Ovary (tissue), 9 donors: ENCODE data around the gene RGS7. TPM values are rescaled to one million over a fixed set of nuclear protein-coding genes. Genes with fewer than 3 reads are reported as not detected.

Source experiments
- DNase-seq, 5 donors: peaks; one replicate each; pipeline ENCODE4 v3.0.0-alpha.2; 2019 to 2020
- H3K27ac ChIP-seq, 2 donors: fragments of 200-600 bp; one replicate each; pipeline versions ENCODE4 v1.5.1 to v1.8.0; 2019 to 2022
- H3K27me3 ChIP-seq: fragments of 200-600 bp; one replicate; pipeline ENCODE4 v1.8.0; 2022
- H3K36me3 ChIP-seq: fragments of 200-600 bp; sonication (generic); one replicate; pipeline ENCODE4 v1.5.1; 2019
- H3K4me1 ChIP-seq: one replicate; pipeline ENCODE4 v1.8.1; 2013; ENCODE audit warnings: mild to moderate bottlenecking, moderate library complexity; ENCODE audit not compliant: insufficient read depth
- H3K4me3 ChIP-seq: fragments of 200-600 bp; sonication (generic); one replicate; pipeline ENCODE4 v1.5.1; 2017
- H3K9me3 ChIP-seq, 2 donors: fragments of 200-600 bp in 1 of 2; sonication (generic) in 1 of 2; one replicate each; pipeline versions ENCODE4 v1.5.1 to v1.8.1; 2013 to 2019; ENCODE audit warnings: mild to moderate bottlenecking in 1 of 2, moderate library complexity in 1 of 2
- EP300 ChIP-seq: sonication (generic); formaldehyde crosslinking; IDR thresholded peaks from one replicate; pipeline ENCODE4 v1.6.1; 2017; ENCODE audit warnings: antibody characterized with exemption
- POLR2A ChIP-seq: fragments of 450-650 bp; IDR thresholded peaks from one replicate; pipeline ENCODE4 v1.6.1; 2017; ENCODE audit warnings: antibody characterized with exemption, mild to moderate bottlenecking, moderate library complexity
- WGBS, 3 donors: extraction: QIAGEN DNeasy Blood & Tissue Kit in 1 of 3; methylation state at CpG; one replicate each; pipeline versions ENCODE4 v1.1.5 to v1.1.7; 2013 to 2017; 5-methylcytosine and 5-hydroxymethylcytosine counted together
- intact Hi-C, 4 donors: fragments of 100-400 bp; cut with DNase I; formaldehyde crosslinking; loops; one replicate each; pipeline versions ENCODE4 v1.11.0 to v1.15.1; 2022 to 2023
- polyA plus RNA-seq, 2 donors: library from polyadenylated mRNA; stranded (reverse); fragments of 200-250 nt in 1 of 2; fragments of 350-450 nt in 1 of 2; fragmentation: Illumina TruSeq in 1 of 2; extraction: RNeasy Lipid Tissue Mini Kit (QIAGEN cat#74804) in 1 of 2; gene quantifications; one replicate each; pipeline ENCODE4 v1.2.3, GENCODE V29; 2013 to 2014
- total RNA-seq, 7 donors: library from RNA; depleted of rRNA in 2 of 7; stranded (reverse); fragments of >200 nt in 2 of 7; fragmentation: NEBNext Ultra II Directional in 3 of 7; extraction: Animal tissue kit (Norgen Biotek cat#: 25700) in 3 of 7; gene quantifications; one replicate each; pipeline versions ENCODE4 v1.1.0 to v1.2.4, GENCODE V29; 2016 to 2023
- TF ChIP-seq, protein P1 (sequence below), 3 donors: fragments of 450-650 bp in 2 of 3; fragments of 200-600 bp in 1 of 3; IDR thresholded peaks; one replicate each; pipeline versions ENCODE4 v1.5.1 to v1.8.0; 2016 to 2022; ENCODE audit warnings: antibody characterized with exemption in 3 of 3, mild to moderate bottlenecking in 1 of 3
- donor health status: DM: no; HTN: no; CAD: no; lungs with moderate emphysema.
- donor health status: DM: no; HTN: no; CAD: no.
- donor health status: Bipolar disorder and iron deficiency.
- donor health status: DM: yes; HTN: yes; CAD: no.
- donor health status: DM: no; HTN: no; CAD: no.
- donor health status: DM: yes; HTN: yes; CAD: no.

RGS7 gene
- total and polyA plus RNA-seq, 9 donors, result 0.10 to 1.00 (median 0.37) TPM; not detected in 1

DNA sequence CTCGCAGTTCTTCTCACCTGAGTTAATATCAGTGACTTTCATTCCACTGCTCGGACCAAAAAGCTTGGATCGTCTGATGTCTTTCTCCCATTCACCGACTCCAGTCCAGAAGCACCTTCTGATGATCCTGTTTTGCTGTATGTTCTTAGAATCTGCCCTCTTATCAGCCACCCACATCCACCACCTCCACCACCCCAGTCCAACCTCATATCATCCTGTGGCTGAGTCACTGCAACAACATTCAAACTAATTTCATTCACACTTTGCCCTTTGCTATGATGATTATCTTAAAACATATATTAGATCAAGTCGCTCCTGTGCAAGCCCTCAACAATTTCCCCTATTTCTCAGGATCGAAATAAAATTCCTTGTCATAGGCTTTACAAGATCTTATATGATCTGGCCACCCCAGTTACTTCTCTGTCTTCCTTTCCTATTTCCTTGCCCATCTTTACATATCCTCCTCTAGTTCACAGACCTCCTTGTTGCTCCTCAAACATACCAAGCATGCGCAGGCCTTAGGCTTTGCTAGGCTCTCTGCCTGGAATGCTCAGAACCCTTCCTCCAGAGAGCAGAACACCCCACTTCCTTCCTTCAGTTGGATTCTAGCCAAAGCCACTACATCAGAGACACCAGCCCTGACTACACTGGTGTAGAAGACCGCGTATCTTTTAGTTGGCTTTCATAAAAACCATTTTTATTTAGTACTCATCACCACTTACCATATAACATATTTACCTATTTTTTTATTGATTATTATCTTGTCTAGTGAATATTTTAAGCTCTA is 409.4 kb downstream of the RGS7 start:
- Histone ChIP-seq H3K27ac (no peak overlapping the region), H3K27me3 (no peaks in the 10 kb centered on the region), H3K4me3 (no peak overlapping the region), H3K4me1 (no peaks in the 10 kb centered on the region), H3K36me3 (no peaks in the 10 kb centered on the region), H3K9me3 (no peaks in the 10 kb centered on the region)
- DNase-seq, result no peak
- intact Hi-C loops, result no loop called here
- TF ChIP-seq EP300 (no peak), POLR2A (no peak)
- TF ChIP-seq, protein P1, sequence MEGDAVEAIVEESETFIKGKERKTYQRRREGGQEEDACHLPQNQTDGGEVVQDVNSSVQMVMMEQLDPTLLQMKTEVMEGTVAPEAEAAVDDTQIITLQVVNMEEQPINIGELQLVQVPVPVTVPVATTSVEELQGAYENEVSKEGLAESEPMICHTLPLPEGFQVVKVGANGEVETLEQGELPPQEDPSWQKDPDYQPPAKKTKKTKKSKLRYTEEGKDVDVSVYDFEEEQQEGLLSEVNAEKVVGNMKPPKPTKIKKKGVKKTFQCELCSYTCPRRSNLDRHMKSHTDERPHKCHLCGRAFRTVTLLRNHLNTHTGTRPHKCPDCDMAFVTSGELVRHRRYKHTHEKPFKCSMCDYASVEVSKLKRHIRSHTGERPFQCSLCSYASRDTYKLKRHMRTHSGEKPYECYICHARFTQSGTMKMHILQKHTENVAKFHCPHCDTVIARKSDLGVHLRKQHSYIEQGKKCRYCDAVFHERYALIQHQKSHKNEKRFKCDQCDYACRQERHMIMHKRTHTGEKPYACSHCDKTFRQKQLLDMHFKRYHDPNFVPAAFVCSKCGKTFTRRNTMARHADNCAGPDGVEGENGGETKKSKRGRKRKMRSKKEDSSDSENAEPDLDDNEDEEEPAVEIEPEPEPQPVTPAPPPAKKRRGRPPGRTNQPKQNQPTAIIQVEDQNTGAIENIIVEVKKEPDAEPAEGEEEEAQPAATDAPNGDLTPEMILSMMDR (IDR thresholded peaks at IDR 0.05), result no peak
- WGBS, 3 donors, result 87 to 95% (median 94%) methylated on average over 9 of the region's 9 CpGs

DNA sequence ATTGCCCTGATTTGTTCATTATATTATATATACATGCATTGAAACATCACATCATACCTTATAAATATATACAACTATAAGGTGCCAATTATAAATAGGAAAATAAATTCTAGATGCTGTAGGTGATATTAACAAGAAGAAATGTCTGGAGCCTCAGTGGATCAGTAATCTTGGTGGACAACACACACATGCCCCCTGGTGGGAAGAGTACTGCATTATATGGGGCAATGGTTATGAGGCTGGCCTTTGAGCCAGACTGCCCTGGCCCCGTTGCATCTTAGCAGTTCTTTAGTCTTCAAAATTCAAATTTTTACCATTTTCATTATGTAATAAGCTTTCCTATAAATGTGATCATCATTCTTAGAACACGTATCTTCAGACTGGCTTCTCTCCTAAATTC is 410.1 kb downstream of the RGS7 start:
- Histone ChIP-seq H3K27me3 (no peaks in the 10 kb centered on the region), H3K27ac (no peak overlapping the region), H3K4me1 (no peaks in the 10 kb centered on the region), H3K4me3 (no peak overlapping the region), H3K36me3 (no peaks in the 10 kb centered on the region), H3K9me3 (no peaks in the 10 kb centered on the region)
- intact Hi-C loops, result no loop called here
- WGBS, 3 donors, result 78 to 84% (median 80%) methylated on average over 2 of the region's 2 CpGs
- TF ChIP-seq POLR2A, result no peak
- no peak for TF ChIP-seq EP300
- TF ChIP-seq, protein P1 (IDR thresholded peaks at IDR 0.05), result no peak
- DNase-seq, result no peak

- TF ChIP-seq POLR2A (no peak), EP300 (no peak)
- TF ChIP-seq, protein P1 (IDR thresholded peaks at IDR 0.05), result no peak
- no peaks in the 10 kb centered on the region for H3K36me3 ChIP-seq
- H3K4me3 ChIP-seq, result no peak overlapping the region
- H3K27me3 ChIP-seq, result no peaks in the 10 kb centered on the region
- H3K27ac ChIP-seq, result no peak overlapping the region
- intact Hi-C loops, result no loop called here
- H3K9me3 ChIP-seq, result no peaks in the 10 kb centered on the region
- H3K4me1 ChIP-seq, result no peaks in the 10 kb centered on the region
- no peak for DNase-seq
- 82 to 88% (median 85%) methylated on average over 4 of the region's 4 CpGs for WGBS, 3 donors
Measured at GRCh38 chr1:240942901-240943300, 414.1 kb downstream of the RGS7 start.

GRCh38 chr1:240941701-240942370 is 415.2 kb downstream of the RGS7 start:
- DNase-seq, result no peak
- Histone ChIP-seq H3K27ac (no peak overlapping the region), H3K36me3 (no peaks in the 10 kb centered on the region), H3K9me3 (peaks cover 0 to 2% of the 10 kb centered on the region in 2 donors), H3K27me3 (no peaks in the 10 kb centered on the region), H3K4me3 (no peak overlapping the region), H3K4me1 (no peaks in the 10 kb centered on the region)
- WGBS, 3 donors, result 25 to 68% (median 26%) methylated on average over 12 of the region's 12 CpGs
- intact Hi-C loops, result no loop called here
- TF ChIP-seq POLR2A (no peak), EP300 (no peak)
- TF ChIP-seq, protein P1 (IDR thresholded peaks at IDR 0.05), result no peak
